Right lobe of liver (tissue), 4 donors: Measurements from ENCODE around the gene INIP.

ENCODE experiments used
- POLR2A ChIP-seq: fragments of 450-650 bp; IDR thresholded peaks from one replicate; pipeline ENCODE4 v1.6.1; 2017; ENCODE audit warnings: antibody characterized with exemption, mild to moderate bottlenecking
- TF ChIP-seq, protein P1 (sequence below), 4 donors: fragments of 200-600 bp in 3 of 4; fragments of 450-650 bp in 1 of 4; IDR thresholded peaks; one replicate each; pipeline versions ENCODE4 v1.5.1 to v1.8.0; 2016 to 2022; ENCODE audit warnings: antibody characterized with exemption in 4 of 4, mild to moderate bottlenecking in 2 of 4
- donor health status: DM: no; HTN: no; CAD: no.
- donor health status: DM: no; HTN: no; CAD: no.
- donor health status: DM: no; HTN: yes; CAD: no.

DNA sequence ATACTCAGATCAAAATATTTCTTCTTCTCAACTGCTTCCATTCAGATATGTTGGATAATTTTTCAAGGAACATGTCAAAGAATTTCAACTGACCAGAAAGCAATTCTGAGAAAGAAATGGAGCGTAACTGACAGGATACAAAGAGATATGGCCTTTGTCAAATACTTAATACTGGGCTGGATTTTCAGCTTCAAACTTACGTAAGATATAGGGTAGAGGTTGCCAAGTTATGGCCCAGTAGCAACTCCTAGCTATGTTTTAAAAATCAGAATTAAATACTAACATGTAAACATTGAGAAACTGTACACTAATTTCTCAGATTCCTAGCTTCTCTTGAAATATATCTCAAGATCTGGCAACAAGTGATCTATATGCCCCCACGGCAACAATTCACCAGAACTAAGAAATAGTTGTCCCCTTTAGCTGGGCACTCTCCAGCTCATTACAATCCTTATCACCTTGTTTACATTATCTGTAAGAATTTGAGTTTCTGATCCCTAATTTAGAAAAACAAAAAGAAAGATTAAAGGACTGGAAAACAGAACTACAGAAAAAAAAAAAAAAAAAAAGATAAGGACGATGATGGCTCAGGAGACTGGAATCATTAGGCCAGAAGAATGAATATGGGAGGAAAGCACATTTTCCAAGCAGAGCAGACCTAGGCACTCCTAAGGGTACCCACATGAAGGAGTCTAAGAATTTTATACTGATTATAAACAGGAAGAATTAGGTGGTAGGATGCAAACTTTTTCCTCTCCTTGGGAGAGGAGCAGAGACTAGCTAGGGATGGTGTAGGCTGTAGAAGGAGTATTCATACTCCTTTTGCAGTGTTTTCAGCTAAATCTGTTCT is 23.0 kb downstream of the INIP start:
- no peak for TF ChIP-seq POLR2A
- TF ChIP-seq, protein P1, sequence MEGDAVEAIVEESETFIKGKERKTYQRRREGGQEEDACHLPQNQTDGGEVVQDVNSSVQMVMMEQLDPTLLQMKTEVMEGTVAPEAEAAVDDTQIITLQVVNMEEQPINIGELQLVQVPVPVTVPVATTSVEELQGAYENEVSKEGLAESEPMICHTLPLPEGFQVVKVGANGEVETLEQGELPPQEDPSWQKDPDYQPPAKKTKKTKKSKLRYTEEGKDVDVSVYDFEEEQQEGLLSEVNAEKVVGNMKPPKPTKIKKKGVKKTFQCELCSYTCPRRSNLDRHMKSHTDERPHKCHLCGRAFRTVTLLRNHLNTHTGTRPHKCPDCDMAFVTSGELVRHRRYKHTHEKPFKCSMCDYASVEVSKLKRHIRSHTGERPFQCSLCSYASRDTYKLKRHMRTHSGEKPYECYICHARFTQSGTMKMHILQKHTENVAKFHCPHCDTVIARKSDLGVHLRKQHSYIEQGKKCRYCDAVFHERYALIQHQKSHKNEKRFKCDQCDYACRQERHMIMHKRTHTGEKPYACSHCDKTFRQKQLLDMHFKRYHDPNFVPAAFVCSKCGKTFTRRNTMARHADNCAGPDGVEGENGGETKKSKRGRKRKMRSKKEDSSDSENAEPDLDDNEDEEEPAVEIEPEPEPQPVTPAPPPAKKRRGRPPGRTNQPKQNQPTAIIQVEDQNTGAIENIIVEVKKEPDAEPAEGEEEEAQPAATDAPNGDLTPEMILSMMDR (IDR thresholded peaks at IDR 0.05), result no peak
